GM08714 (cell line): ENCODE measurements around the gene MLXIP.

Experiments used
- H3K4me3 ChIP-seq: fragments of 200-500 bp; sonication (Bioruptor generic); 2 replicates; pipeline ENCODE4 v1.5.1; 2014; ENCODE audit warnings: mild to moderate bottlenecking, low read length, inconsistent platforms
- ZNF274 ChIP-seq: IDR thresholded peaks from 2 replicates; pipeline ENCODE4 v1.6.1; 2012; ENCODE audit warnings: mild to moderate bottlenecking, low read depth, low read length

MLXIP gene

DNA sequence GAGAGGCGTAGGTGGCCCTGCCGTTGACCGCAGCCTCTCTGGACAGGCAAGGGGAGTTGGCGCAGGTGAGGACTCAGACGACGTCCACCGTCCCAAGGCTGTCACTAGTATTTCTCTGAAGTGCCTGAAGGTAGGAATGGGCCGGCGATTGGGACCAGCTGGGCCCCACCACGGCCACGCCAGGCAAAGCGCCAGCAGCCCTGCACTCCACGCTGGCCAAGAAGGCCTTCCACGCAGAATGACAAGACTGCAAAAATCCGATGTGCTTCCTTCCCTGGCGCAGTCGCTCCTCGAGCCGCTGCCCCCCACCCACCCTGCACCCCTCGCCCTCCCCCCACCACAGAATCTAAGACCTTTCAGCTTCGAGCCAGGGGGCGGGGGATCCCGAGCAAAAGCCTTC lies 17.3 kb upstream of the MLXIP start:
- TF ChIP-seq ZNF274, result no peak
- H3K4me3 ChIP-seq, result no peak overlapping the region

DNA sequence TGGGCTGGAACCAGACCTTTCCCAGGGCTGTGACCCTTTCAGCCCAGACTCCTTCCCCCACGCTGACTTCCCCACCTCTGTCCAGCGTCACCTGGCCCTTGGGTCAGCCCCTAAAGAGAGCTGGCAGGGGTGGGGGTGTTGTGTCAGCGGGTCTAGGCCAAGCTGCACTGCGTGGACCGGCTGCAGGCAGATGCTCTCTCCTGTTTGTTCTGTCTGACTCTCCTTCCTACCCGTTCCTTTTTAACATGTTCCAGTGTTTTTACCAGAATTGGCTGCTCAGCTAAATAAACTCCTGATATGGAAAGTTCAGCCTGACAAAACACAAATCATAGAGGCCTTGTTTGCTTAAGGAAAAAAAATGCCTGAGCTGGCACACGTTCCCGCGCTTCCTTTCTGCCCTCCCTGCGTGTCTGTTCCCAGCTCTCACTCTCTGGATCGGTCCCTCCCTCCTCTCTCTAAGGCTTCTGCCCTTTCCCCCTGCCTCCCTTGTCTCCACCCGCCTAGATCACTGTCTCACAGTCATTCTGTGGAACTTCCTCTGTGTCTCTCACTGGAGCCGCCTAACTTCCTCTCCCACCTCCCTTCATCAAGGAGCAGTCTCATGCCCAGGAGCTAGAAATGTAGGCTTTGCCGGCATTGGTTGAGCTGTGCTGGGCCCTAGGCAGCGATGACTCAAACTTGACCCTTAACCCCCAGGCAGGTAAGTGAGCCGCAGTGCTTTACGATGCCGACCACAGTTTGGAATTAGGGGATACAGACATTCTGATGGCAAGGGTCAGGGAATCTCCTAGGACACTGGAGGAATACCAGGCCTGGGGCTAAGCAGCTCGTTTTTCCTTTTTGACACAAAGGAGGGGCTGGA lies 15.5 kb upstream of the MLXIP start:
- no peak overlapping the region for H3K4me3 ChIP-seq
- TF ChIP-seq ZNF274, result no peak

DNA sequence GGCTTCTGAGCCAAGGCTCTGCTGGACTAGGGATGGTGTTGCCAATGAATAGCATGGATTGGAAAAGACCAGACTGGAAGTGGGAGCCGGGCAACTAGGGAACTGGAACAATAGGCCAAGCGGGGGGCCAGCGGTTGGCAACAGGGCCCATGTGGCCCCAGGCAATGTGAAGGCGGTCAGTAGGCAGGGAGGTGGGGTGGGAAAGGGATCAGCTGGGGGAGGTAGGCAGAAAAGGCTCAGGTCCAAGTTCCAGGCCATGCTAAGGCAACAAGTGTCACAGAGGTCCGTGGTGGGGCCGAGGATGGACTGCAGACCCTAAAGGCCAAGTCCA lies 14.9 kb upstream of the MLXIP start:
- H3K4me3 ChIP-seq, result no peak overlapping the region
- TF ChIP-seq ZNF274, result no peak

DNA sequence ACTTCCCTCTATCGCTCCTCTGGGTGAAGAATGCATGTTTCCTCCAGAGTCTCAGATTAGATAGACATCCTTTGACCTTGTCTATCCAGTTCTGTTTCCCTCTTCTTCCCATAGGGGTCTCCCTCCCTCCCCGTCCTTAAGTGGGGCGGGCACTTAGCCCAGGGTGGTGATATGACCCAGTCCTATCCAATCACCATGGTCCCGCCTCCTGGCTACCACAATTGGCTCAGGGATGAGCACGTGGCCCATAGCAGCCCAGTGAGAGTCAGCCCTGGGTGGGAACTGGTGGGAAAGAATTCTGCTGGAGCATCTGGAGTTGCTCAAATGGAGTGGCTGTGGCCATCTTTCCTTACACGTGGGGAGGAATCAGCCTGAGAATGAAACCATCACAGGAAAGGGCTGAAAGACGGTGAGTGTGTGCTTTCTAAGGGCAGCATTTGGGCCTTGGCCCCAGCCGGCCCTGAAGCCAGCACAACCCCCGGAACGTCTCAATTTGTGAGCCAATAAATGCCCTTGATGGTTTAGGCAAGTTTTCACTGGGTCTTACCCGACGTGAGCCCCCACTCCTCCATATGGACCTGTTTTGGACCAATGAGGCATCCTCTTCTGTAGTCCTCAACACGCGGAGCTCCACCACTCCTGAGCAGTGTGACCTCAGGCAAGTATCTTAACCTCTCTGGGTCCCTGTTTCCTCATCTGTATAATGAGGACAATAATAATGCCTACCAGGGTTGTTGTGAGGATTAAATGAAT lies 14.4 kb upstream of the MLXIP start:
- no peak for TF ChIP-seq ZNF274
- peak overlapping the region; percentile 50; the same call in 1 of the 2 replicates for H3K4me3 ChIP-seq

DNA sequence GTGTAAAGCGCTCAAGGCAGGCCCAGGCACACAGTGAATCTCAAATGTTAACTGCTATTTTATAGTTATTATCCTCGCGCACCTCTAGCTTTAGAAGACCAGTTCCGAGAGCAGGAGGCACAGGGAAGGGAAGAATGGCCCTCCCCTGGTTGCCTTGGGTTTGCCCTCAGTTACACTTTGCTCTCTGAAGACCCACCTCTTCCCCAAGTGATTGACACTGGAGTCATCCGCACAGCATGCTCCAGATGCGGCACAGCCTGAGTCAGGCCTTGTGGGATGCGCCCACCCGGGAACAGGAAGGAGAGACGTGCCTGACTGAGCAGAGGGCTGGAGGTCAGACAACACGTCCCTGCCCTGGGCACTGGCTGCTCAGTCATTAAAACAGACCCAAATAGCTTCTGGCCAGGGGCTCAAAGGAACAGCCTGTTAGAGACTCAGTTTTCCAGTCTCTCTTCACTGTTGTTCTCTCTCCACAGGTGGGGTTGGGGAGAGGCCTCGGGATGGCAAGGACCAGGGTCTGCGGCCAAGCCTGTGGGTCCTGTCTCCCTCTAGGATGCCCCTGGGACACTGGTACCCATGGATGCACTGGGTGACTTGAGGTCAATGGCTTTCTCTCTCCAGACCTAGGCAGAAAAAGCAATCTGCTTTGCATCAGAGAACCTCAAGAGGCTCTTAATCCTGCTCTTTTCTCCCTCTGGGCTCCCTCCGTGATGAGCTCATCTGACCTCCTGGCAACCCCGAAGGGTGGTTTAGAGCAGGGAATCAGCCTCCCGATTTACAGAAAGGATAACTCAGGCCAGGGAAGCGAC lies 13.6 kb upstream of the MLXIP start:
- no peak for TF ChIP-seq ZNF274
- H3K4me3 ChIP-seq, result peak overlapping the region; percentile 50; the same call in 1 of the 2 replicates

DNA sequence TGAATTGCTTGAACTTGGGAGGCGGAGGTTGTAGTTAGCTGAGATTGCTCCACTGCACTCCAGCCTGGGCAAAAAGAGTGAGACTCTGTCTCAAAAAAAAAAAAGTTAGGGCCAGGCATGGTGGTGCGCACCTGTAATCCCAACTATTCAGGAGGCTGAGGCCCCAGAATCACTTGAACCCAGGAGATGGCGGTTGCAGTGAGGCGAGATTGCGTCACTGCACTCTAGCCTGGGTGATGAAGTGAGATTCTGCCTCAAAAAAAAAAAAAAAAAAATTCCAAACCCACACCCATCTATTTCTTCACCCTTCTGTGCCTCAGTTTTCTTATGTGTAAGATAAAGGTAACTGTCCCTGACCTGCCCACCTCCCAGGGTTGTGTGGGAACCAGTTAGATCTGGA lies 11.0 kb upstream of the MLXIP start:
- TF ChIP-seq ZNF274, result no peak
- no peak overlapping the region; the same call in 1 of the 2 replicates for H3K4me3 ChIP-seq

DNA sequence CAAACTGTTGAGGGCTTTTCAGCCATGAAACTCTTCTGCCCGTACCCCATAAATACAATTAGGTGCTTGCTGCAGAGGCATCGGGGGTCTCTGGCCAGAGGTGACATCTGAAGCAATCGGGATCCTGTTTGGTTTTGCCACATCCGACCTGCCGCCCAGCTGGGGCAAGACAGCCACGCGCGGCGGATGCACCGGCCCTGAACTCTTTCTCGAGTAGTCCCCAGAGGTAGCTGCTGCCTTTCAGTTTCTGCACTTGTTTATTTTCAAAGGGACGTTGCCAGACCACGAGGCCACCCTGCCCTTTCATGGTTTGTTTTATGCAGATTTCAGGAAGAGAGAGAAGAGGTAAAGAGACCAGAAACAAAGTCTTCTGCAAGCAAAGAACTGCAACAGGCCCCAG lies 10.6 kb upstream of the MLXIP start:
- no peak overlapping the region; the same call in 1 of the 2 replicates for H3K4me3 ChIP-seq
- no peak for TF ChIP-seq ZNF274

DNA sequence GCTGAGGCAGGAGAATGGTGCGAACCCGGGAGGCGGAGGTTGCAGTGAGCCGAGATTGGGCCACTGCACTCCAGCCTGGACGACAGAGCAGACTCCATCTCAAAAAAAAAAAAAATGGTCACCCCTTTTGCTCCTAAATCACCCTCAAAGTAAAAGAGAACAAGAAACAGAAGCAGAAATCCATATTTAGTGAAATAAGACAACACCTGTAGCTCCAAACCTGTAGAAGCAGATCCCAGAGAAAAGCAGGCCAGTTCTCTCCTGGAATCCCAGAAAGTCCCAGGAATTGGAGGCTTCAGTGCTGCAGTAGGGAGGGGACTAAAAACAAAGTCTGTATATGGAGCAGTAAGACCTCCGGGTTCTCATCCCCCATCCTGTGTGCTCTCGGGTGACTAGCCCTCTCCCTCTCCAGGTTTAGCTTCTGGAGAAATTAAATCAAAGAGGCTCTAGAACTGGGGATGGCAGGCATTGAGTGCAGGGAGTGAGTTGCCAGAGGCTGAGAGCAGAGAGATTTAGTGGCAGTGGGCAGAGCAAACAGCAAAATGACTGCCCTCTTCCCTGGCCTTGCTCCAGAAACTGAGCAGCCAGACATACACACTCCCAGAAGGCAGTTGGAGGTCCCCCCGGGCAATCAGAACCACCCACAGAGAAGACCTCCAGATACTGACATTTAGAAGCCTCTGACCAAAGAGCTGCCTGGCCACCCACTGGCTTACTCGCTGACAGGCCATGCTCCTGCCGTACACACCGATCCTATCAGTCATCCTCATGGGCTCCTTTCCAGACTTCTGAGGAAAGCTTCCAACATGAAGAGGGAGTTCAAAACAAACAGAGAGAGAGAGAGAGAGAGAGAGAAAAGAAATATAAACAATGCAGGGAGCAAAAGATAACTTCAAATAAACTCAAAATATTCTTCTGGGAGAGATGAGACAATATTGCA lies 6.3 kb upstream of the MLXIP start:
- H3K4me3 ChIP-seq, result no peak overlapping the region
- TF ChIP-seq ZNF274, result no peak

DNA sequence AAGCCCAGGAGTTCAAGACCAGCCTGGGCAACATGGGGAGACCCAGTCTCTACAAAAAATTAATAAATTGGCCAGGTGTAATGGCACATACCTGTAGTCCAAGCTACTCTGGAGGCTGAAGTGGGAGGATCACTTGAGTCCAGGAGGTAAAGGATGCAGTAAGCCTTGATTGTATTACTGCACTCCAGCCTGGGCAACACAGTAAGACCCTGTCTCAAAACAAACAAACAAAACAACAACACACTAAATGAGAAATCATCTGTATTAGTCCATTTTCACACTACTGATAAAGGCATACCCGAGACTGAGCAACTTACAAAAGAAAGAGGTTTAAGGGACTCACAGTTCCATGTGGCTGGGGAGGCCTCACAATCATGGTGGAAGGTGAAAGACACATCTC lies 4.7 kb upstream of the MLXIP start:
- H3K4me3 ChIP-seq, result no peak overlapping the region
- no peak for TF ChIP-seq ZNF274

DNA sequence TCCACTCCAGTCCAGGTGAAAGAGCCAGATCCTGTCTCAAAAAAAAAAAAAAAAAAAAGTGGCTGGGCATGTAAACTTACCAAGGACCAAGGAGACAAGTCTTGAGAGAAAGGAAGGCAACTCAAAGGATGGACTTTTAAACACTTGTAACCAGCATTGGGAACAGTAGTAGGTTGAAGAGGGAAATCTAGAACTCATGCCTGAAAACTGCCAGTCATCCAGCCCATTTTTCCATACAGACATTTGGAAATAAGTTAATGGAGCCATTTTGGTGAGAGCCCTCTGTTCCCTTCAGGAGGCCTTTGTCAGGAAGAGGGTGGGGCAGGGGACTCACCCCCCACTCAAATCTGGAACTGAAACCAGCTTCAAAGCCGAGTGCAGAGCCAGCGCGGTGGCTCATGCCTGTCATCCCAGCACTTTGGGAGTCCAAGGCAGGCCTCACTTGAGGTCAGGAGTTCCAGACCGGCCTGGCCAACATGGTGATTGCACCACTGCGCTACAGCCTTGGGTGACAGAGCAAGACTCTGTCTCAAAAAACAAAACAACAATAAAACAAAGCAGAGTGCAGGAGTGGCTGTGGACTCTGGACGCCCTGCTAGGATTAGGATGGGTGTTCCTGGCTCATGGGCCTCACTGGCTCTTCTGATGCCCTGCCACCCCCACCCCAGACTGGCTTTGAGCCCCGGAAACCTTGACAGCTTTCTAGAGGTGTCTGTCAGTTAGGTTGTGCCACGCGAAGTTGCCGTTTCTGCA lies 1.6 kb upstream of the MLXIP start:
- no peak for TF ChIP-seq ZNF274
- H3K4me3 ChIP-seq, result no peak overlapping the region

DNA sequence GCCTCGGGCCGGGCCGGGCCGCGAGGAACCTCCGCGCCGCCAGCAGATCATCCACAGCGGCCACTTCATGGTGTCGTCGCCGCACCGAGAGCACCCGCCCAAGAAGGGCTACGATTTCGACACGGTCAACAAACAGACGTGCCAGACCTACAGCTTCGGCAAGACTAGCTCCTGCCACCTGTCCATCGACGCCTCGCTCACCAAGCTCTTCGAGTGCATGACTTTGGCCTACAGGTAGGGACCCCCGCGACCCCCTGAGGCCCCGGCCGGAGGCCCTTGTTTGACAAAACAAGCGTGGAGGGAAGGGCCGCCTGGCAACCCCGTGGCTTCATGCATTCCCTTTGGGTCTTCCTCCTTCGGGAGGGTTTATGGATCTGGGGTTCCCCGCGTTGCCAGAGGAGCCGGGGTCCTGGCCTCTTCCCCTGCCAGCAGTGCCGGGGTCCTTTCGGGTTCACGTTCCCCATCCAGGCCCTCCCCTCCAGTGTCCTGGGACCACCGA lies 526 bp downstream of the MLXIP start:
- TF ChIP-seq ZNF274, result no peak
- H3K4me3 ChIP-seq, result peak overlapping the region; percentile 64

DNA sequence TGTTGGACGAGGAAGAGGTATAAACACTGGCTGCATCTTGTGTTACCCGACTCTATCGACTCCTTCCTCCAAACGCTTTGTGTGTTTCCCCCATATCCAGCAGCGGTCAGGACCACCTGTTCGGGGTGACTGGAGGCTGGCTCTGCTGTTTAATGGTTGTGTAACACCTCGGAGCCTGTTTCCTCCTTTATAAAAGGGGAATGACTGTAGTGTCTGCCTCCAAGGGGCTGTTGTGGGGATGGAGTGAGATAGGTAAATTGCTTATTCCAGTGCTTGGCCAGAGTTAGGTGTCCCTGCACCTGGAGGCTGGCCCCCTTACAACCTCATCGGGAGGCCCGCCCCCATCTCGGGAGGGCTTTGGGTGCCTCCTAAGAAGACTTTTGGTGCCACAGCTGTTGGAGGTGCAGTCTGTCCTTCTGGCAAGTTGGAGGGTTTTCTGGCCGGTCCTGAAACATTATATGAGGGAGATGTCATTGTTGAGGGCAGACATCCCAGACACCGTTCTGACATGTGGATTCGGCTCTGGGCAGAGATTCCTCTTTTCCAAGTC lies 1.1 kb downstream of the MLXIP start:
- peak overlapping the region; percentile 64 for H3K4me3 ChIP-seq
- no peak for TF ChIP-seq ZNF274
